ENCODE measurements around the gene MEOX1. TPM values are rescaled to one million over a fixed set of nuclear protein-coding genes. Genes with fewer than 3 reads are reported as not detected.

MEOX1 gene
- total and polyA plus RNA-seq, 5 donors, result 4.2 to 16.8 (median 10.6) TPM

- no peaks in the 10 kb centered on the region for H3K27me3 ChIP-seq (ENCODE audit: control insufficient read depth, insufficient read depth)
- H3K4me1 ChIP-seq (ENCODE audit: control insufficient read depth, insufficient read depth, low read length), result peaks cover 9% of the 10 kb centered on the region
- H3K9me3 ChIP-seq (ENCODE audit: control insufficient read depth, low read length), result no peaks in the 10 kb centered on the region
- no peak for DNase-seq
- H3K4me3 ChIP-seq (ENCODE audit: low read length), result no peak overlapping the region
- intact Hi-C loops (cut with DNase I), result no loop called here
- 39% methylated on average over 5 of the region's 5 CpGs for WGBS
- no peak overlapping the region for H3K27ac ChIP-seq (ENCODE audit: low read length)
- no peak for ATAC-seq
Observed at GRCh38 chr17:43655693-43656255, 5.9 kb downstream of the MEOX1 start.

- H3K27ac ChIP-seq (ENCODE audit: low read length), result no peak overlapping the region
- H3K9me3 ChIP-seq (ENCODE audit: control insufficient read depth, low read length), result no peaks in the 10 kb centered on the region
- ATAC-seq, result no peak
- WGBS, result 43% methylated on average over 6 of the region's 6 CpGs
- H3K4me1 ChIP-seq (ENCODE audit: control insufficient read depth, insufficient read depth, low read length), result peaks cover 7% of the 10 kb centered on the region
- no peaks in the 10 kb centered on the region for H3K27me3 ChIP-seq (ENCODE audit: control insufficient read depth, insufficient read depth)
- intact Hi-C loops (cut with DNase I), result no loop called here
- no peak overlapping the region for H3K4me3 ChIP-seq (ENCODE audit: low read length)
- DNase-seq, result peak in 1 of 3 donors; percentile 23
Observed at GRCh38 chr17:43652124-43652480, 9.6 kb downstream of the MEOX1 start.

- intact Hi-C loops (cut with DNase I), result no loop called here
- no peak overlapping the region for H3K4me3 ChIP-seq (ENCODE audit: low read length)
- ATAC-seq (no peak), DNase-seq (no peak)
- no peaks in the 10 kb centered on the region for H3K9me3 ChIP-seq (ENCODE audit: control insufficient read depth, low read length)
- no peaks in the 10 kb centered on the region for H3K27me3 ChIP-seq (ENCODE audit: control insufficient read depth, insufficient read depth)
- no peak overlapping the region for H3K27ac ChIP-seq (ENCODE audit: low read length)
- H3K4me1 ChIP-seq (ENCODE audit: control insufficient read depth, insufficient read depth, low read length), result peaks cover 4% of the 10 kb centered on the region
- whole genome bisulfite sequencing, result 61% methylated on average over 8 of the region's 8 CpGs
Observed at GRCh38 chr17:43650471-43650870, 11.3 kb downstream of the MEOX1 start.

GRCh38 chr17:43648916-43649315 is 12.8 kb downstream of the MEOX1 start:
- Histone ChIP-seq H3K9me3 (ENCODE audit: control insufficient read depth, low read length) (no peaks in the 10 kb centered on the region), H3K4me1 (ENCODE audit: control insufficient read depth, insufficient read depth, low read length) (peaks cover 4% of the 10 kb centered on the region), H3K27ac (ENCODE audit: low read length) (no peak overlapping the region), H3K27me3 (ENCODE audit: control insufficient read depth, insufficient read depth) (no peaks in the 10 kb centered on the region), H3K4me3 (ENCODE audit: low read length) (no peak overlapping the region)
- no peak for ATAC-seq
- DNase-seq, result no peak
- WGBS, result 67% methylated on average over 7 of the region's 7 CpGs
- intact Hi-C loops (cut with DNase I), result no loop called here

GRCh38 chr17:43645765-43646481 is 15.8 kb downstream of the MEOX1 start:
- Histone ChIP-seq H3K27me3 (ENCODE audit: control insufficient read depth, insufficient read depth) (no peaks in the 10 kb centered on the region), H3K27ac (ENCODE audit: low read length) (peak overlapping the region; percentile 58), H3K4me3 (ENCODE audit: low read length) (peak overlapping the region; percentile 42), H3K4me1 (ENCODE audit: control insufficient read depth, insufficient read depth, low read length) (peaks cover 6% of the 10 kb centered on the region), H3K9me3 (ENCODE audit: control insufficient read depth, low read length) (no peaks in the 10 kb centered on the region)
- intact Hi-C loops (cut with DNase I), result no loop called here
- WGBS, result 3% methylated on average over 72 of the region's 72 CpGs
- DNase-seq, result peak; percentile 91 to 95 (median 94)
- peak; percentile 88 to 93 for ATAC-seq

GRCh38 chr17:43645450-43645764 is 16.3 kb downstream of the MEOX1 start:
- intact Hi-C loops (cut with DNase I), result no loop called here
- Histone ChIP-seq H3K27me3 (ENCODE audit: control insufficient read depth, insufficient read depth) (no peaks in the 10 kb centered on the region), H3K27ac (ENCODE audit: low read length) (peak overlapping the region; percentile 58), H3K4me1 (ENCODE audit: control insufficient read depth, insufficient read depth, low read length) (peaks cover 6% of the 10 kb centered on the region), H3K9me3 (ENCODE audit: control insufficient read depth, low read length) (no peaks in the 10 kb centered on the region), H3K4me3 (ENCODE audit: low read length) (peak overlapping the region; percentile 42)
- no peak for DNase-seq
- WGBS, result 67% methylated on average over 16 of the region's 16 CpGs
- ATAC-seq, result no peak

- intact Hi-C loops (cut with DNase I), result no loop called here
- no peak overlapping the region for H3K27ac ChIP-seq (ENCODE audit: low read length)
Observed at GRCh38 chr17:43644081-43644480, 17.6 kb downstream of the MEOX1 start.

GRCh38 chr17:43641416-43641815 is 20.3 kb downstream of the MEOX1 start:
- ATAC-seq (no peak), DNase-seq (peak in 1 of 3 donors; percentile 62)
- no peak overlapping the region for H3K4me3 ChIP-seq (ENCODE audit: low read length)
- H3K27ac ChIP-seq (ENCODE audit: low read length), result no peak overlapping the region
- intact Hi-C loops (cut with DNase I), result no loop called here
- 46% methylated on average over 7 of the region's 7 CpGs for WGBS
- H3K9me3 ChIP-seq (ENCODE audit: control insufficient read depth, low read length), result no peaks in the 10 kb centered on the region
- H3K4me1 ChIP-seq (ENCODE audit: control insufficient read depth, insufficient read depth, low read length), result peaks cover 2% of the 10 kb centered on the region
- no peaks in the 10 kb centered on the region for H3K27me3 ChIP-seq (ENCODE audit: control insufficient read depth, insufficient read depth)

More at GRCh38 chr17:43644081-43644480, 17.6 kb downstream of the MEOX1 start:
- DNase-seq, result no peak
- ATAC-seq, result no peak
- Histone ChIP-seq H3K9me3 (ENCODE audit: control insufficient read depth, low read length) (no peaks in the 10 kb centered on the region), H3K4me1 (ENCODE audit: control insufficient read depth, insufficient read depth, low read length) (peaks cover 6% of the 10 kb centered on the region), H3K27me3 (ENCODE audit: control insufficient read depth, insufficient read depth) (no peaks in the 10 kb centered on the region), H3K4me3 (ENCODE audit: low read length) (no peak overlapping the region)
- WGBS, result 81% methylated on average over 4 of the region's 4 CpGs

GRCh38 chr17:43640491-43641252 is 21.1 kb downstream of the MEOX1 start:
- ATAC-seq, result peak in 1 of 2 donors; percentile 15
- 52% methylated on average over 8 of the region's 8 CpGs for WGBS
- intact Hi-C loops (cut with DNase I), result no loop called here
- no peak for DNase-seq
- no peaks in the 10 kb centered on the region for H3K9me3 ChIP-seq (ENCODE audit: control insufficient read depth, low read length)
- no peaks in the 10 kb centered on the region for H3K27me3 ChIP-seq (ENCODE audit: control insufficient read depth, insufficient read depth)
- peaks cover 2% of the 10 kb centered on the region for H3K4me1 ChIP-seq (ENCODE audit: control insufficient read depth, insufficient read depth, low read length)
- peak overlapping the region; percentile 19 for H3K27ac ChIP-seq (ENCODE audit: low read length)
- no peak overlapping the region for H3K4me3 ChIP-seq (ENCODE audit: low read length)

- intact Hi-C loops (cut with DNase I), result no loop called here
- H3K9me3 ChIP-seq (ENCODE audit: control insufficient read depth, low read length), result no peaks in the 10 kb centered on the region
- DNase-seq (no peak), ATAC-seq (no peak)
- H3K27me3 ChIP-seq (ENCODE audit: control insufficient read depth, insufficient read depth), result no peaks in the 10 kb centered on the region
- H3K4me3 ChIP-seq (ENCODE audit: low read length), result no peak overlapping the region
- WGBS, result 79% methylated on average over 13 of the region's 13 CpGs
- no peak overlapping the region for H3K27ac ChIP-seq (ENCODE audit: low read length)
- peaks cover 9% of the 10 kb centered on the region for H3K4me1 ChIP-seq (ENCODE audit: control insufficient read depth, insufficient read depth, low read length)
Observed at GRCh38 chr17:43637563-43638323, 24.0 kb downstream of the MEOX1 start.

GRCh38 chr17:43636426-43636825 is 25.3 kb downstream of the MEOX1 start:
- intact Hi-C loops (cut with DNase I), result no loop called here
- H3K9me3 ChIP-seq (ENCODE audit: control insufficient read depth, low read length), result no peaks in the 10 kb centered on the region
- DNase-seq (no peak), ATAC-seq (no peak)
- no peak overlapping the region for H3K27ac ChIP-seq (ENCODE audit: low read length)
- peaks cover 8% of the 10 kb centered on the region for H3K4me1 ChIP-seq (ENCODE audit: control insufficient read depth, insufficient read depth, low read length)
- H3K27me3 ChIP-seq (ENCODE audit: control insufficient read depth, insufficient read depth), result no peaks in the 10 kb centered on the region
- no peak overlapping the region for H3K4me3 ChIP-seq (ENCODE audit: low read length)
- 91% methylated on average over 5 of the region's 5 CpGs for WGBS

Data from right cardiac atrium (tissue), 5 donors.